GM12891 (cell line): Measurements from ENCODE around the gene BCL6.
A peak's percentile ranks its signal among the peaks of the same experiment; 100 is the strongest.

ENCODE experiments used
- DNase-seq: peaks from one replicate; pipeline ENCODE4 v3.0.0; 2011; ENCODE audit warnings: low spot score; ENCODE audit not compliant: insufficient read length
- FAIRE-seq: peaks from 2 replicates; lab custom pipeline; 2011; peaks lifted over from hg19 to GRCh38; lab: Jason Lieb, UNC
- PAX5 ChIP-seq: IDR thresholded peaks from 2 replicates; pipeline ENCODE4 v1.6.1; 2011; ENCODE audit warnings: low read length, moderate library complexity, mild to moderate bottlenecking; ENCODE audit not compliant: insufficient read depth, severe bottlenecking
- POLR2A ChIP-seq: IDR thresholded peaks from 2 replicates; pipeline ENCODE4 v1.6.1; 2011; ENCODE audit warnings: low read depth, low read length, control low read depth
- POLR2AphosphoS5 ChIP-seq: IDR thresholded peaks from 2 replicates; pipeline ENCODE4 v1.6.1; 2011; ENCODE audit warnings: low read depth, low read length, control low read depth
- POU2F2 ChIP-seq: IDR thresholded peaks from 2 replicates; pipeline ENCODE4 v1.6.1; 2011; ENCODE audit warnings: low read depth, mild to moderate bottlenecking, control low read depth, low read length, moderate library complexity
- SPI1 ChIP-seq: IDR thresholded peaks from 2 replicates; pipeline ENCODE4 v1.6.1; 2011; ENCODE audit warnings: low read depth, low read length, control low read depth
- TAF1 ChIP-seq: IDR thresholded peaks from 2 replicates; pipeline ENCODE4 v1.6.1; 2011; ENCODE audit warnings: low read depth, low read length, control low read depth

The BCL6 gene

DNA sequence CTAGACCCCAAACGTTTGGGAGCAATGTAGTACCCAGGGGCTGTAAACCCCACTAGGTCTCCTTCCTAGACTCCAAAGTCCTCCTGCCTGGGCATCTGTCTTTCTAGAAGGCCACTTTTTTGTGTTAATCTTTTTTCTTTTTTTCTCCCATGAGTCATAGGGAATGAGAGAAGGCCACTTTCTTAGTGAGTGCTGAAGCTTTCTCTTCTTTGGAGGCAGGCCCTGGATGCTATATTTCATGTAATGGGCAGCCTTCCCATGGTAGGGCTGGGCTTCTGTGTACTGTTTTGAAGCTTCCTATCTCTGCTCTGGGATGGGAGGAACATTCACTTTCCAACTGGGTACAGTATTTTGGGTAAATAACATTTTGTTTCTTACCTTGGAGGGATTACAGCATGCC, 27.7 kb downstream of the BCL6 start:
- DNase-seq (no peak), FAIRE-seq (no peak)
- TF ChIP-seq POLR2A (no peak), TAF1 (no peak), POU2F2 (no peak), POLR2AphosphoS5 (no peak)

GRCh38 chr3:187714404-187714979, 30.8 kb downstream of the BCL6 start:
- FAIRE-seq: peak; percentile 87

DNA sequence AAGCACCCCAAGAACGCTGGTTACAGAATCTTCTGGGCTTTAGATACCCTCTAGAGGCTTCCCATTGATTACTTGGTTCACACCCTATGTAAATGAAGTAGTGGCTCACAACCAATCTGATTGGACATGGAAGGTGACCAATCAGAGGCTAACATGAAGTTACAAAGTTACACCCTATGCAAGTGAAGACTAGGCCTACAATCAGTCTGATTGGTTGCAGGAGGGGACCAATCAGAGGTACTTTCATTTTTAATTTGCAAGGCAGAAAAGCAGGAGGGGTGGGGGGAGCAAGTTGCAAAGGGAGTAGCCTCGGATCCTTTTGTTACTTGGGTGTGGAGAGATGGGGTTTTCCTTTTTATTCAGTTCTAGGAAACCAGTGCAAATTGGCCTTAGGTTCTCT, 31.8 kb downstream of the BCL6 start:
- no peak for FAIRE-seq
- TF ChIP-seq POLR2A (no peak), TAF1 (no peak), POLR2AphosphoS5 (no peak), PAX5 (no peak), POU2F2 (no peak), SPI1 (no peak)

More at GRCh38 chr3:187714404-187714979, 30.8 kb downstream of the BCL6 start:
- TF ChIP-seq TAF1 (no peak), POU2F2 (no peak), POLR2AphosphoS5 (no peak), SPI1 (no peak), POLR2A (no peak), PAX5 (no peak)
- peak; percentile 47 for DNase-seq

DNA sequence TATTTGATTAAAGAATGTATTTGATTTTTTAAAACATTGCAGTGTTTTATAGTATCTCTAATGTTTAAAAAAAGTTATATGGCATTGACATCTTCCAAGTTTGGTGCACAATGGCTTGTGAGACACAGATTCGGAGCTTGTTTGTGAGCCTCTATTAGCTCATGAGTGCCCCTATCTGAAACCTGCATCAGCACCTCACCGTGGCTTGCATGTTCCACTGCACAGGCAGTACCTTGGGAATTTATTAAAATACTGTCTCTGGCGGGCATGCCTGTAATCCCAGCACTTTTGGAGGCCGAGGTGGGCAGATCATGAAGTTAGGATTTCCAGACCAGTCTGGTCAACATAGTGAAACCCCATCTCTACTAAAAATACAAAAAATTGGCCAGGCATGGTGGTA, 36.1 kb downstream of the BCL6 start:
- DNase-seq (no peak), FAIRE-seq (no peak)
- TF ChIP-seq PAX5 (no peak), POLR2AphosphoS5 (no peak), SPI1 (no peak), POU2F2 (no peak), TAF1 (no peak), POLR2A (no peak)

More for the DNA sequence above, 31.8 kb downstream of the BCL6 start:
- no peak for DNase-seq

- FAIRE-seq (no peak), DNase-seq (no peak)
- TF ChIP-seq SPI1: no peak
- no peak for TF ChIP-seq POLR2AphosphoS5
- TF ChIP-seq PAX5: no peak
- TF ChIP-seq TAF1: no peak
- no peak for TF ChIP-seq POU2F2
- no peak for TF ChIP-seq POLR2A
These were observed 36.6 kb downstream of the BCL6 start for GRCh38 chr3:187708696-187709095.

DNA sequence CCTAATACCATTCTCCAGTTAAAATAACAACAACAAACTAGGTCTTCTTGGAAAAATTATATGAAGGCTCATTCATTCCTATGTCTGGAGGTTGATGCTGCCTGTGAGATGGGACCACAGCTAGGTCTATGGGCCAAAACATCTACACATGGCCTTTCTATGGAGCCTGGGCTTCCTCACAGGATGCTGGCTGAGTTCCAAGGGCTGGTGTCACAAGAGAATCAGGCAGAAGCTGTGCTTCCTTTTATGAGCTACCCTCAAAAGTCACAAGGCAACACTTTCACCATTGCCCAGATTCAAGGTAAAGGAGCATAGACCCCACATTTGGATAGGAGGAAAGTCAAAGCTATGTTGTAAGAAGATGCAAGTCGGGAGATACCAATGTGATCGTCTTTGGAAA, 38.3 kb downstream of the BCL6 start:
- FAIRE-seq (no peak), DNase-seq (no peak)
- TF ChIP-seq TAF1 (no peak), POU2F2 (no peak), POLR2AphosphoS5 (no peak), SPI1 (no peak), POLR2A (no peak), PAX5 (no peak)

- no peak for FAIRE-seq
- DNase-seq: no peak
- no peak for TF ChIP-seq TAF1
- TF ChIP-seq SPI1: no peak
- TF ChIP-seq POU2F2: no peak
- TF ChIP-seq PAX5: no peak
- TF ChIP-seq POLR2AphosphoS5: no peak
- TF ChIP-seq POLR2A: no peak
These were observed 40.1 kb downstream of the BCL6 start for GRCh38 chr3:187705164-187705563.

DNA sequence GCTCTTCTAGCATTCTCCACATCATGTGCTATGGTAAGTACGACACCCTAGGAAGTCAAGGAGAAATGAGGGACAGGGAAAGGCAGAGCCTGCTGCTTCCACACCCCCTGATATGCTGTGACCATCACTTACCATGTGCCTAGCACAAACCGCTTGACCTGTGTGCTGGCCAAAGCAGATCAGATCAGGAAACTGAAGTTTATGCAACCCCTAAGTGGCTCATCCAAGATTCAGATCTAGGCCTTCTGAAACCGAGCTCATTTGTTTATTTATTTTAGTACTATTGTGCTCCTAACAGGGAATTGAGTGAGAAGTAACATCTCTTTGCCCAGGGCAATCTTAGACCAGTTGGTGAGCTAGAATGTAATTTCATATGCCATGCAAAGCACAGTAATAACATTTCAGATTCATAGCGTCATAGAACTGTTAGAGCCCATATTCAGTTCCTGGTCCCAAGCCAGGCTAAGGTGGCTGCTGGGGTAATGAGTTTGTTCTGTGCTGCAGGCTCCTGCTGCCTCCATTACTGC, 42.7 kb downstream of the BCL6 start, which contains the start of gene RTP2:
RTP2 (minus strand) TSS at position 51 of the 527 bp plus-strand sequence. CDS start 429 bp downstream, outside the sequence.
- FAIRE-seq: no peak
- DNase-seq: no peak
- TF ChIP-seq POLR2AphosphoS5 (no peak), POU2F2 (no peak), POLR2A (no peak), SPI1 (no peak), TAF1 (no peak), PAX5 (no peak)

DNA sequence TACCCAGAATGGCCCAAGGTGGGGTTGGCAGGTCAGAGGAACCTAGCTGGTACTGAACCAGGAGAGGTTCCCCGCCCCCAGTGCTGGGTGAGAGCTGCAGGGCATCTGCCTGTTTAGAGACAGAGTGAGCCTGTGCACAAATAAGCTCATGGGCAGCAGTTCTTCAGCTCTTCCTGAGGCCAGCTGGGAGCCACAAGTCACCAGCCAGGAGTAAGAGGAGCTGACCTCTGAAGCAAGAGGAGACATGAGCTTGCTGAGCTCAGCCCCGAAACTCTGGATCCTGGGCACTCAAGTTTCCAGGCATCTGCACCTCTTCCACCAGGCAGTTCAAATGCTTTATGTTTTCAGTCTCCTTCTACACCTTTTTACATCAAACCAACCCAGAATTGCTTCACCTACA, 45.0 kb downstream of the BCL6 start:
- FAIRE-seq (no peak), DNase-seq (no peak)
- TF ChIP-seq POLR2A (no peak), TAF1 (no peak), POLR2AphosphoS5 (no peak), PAX5 (no peak), SPI1 (no peak), POU2F2 (no peak)
